Stimulated activated CD8-positive, alpha-beta memory T cell treated with anti-CD3 and anti-CD28 coated beads, Interleukin-4, amount 100 ng/mL, for 4 hours (primary cell): ENCODE results near the gene NPTN.

Experiments used
- DNase-seq, 2 donors: peaks; one replicate each; pipeline ENCODE4 v3.0.0-alpha.2; 2020; ENCODE audit warnings: low read depth in 2 of 2, low spot score in 1 of 2

Gene NPTN

DNA sequence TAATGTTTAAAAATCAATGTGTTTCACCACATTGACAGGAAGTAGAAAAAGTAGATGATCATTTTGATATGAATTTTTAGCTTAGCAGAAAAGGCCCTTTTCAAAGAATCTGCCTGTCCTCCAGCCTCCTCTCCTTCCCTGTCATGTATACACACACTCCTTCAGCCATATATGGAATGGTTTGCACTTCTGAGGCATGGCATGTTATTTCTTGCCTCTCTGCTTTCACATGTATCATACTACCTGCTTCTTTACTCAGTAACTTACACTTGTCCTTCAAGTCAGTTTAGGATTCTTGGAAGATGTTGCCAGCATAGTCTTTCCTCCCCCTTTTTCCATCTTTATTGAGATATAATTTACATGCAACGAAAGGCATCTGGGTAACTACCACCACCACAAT, 111.2 kb downstream of the NPTN start:
- no peak for DNase-seq

DNA sequence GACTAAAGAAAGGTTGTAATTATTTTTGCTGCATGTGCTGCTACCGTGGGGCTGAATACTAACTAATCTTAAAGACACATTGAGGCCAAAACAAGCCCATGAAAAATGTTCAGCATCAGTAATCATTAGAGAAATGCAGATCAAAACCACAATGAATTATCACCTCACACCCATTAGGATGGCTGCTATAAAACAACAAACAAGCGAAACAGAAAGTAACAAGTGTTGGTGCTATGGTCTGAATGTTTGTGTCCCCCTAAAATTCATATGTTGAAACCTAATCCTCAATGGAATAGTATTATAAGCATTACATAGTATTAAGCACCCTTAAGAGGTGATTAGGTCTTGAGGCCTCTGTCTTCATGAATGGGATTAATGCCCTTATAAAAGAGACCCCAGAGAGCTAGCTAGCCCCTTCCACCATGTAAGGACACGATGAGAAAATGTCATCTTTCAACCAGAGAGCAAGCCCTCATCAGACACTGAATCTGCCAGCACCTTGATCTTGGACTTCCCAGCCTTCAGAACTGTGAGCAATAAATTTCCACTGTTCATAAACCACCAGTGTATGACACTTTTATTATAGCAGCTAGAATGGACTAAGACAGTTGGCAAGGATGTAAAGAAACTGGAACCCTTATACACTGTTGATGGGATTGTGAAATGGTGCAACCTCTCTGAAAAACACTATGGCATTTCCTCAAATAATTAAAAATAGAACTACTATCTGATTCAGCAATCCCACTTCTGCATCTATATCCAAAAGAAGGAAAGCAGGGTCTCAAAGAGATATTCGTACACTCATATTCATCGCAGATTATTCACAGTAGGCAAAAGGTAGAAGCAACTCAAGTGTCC, 114.1 kb downstream of the NPTN start:
- DNase-seq = no peak

DNA sequence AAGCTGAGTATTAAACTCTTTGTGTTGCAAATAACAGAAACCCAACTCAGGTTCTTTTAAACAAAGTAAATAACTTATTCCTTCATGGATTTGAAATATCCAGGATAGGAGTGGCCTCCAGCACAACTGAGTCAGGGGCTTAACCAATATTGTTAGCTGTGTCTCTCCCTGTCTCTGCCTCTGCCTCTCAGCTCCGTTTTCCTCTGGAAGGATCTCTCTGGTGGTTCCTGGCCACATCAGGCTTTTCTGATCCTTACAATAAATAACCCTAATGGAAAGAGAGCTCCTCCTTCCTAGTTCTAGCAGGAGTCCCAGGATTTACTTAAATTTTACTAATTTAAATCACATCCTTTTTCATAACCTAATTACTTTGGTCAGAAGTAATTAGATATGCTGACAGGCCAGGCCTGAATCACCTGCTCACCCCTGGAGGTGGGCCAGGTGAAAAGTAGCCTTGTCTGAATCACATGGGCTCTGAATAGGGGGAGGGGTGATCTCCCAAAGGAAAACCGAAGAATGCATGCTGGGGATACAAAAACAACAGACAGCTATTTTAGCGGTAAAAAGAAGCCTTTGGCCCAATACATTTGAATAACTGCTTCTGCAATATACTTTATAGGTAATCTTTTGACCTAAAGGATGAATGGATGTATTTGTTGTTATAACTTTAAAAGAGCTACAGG, 114.9 kb downstream of the NPTN start:
- no peak for DNase-seq

DNA sequence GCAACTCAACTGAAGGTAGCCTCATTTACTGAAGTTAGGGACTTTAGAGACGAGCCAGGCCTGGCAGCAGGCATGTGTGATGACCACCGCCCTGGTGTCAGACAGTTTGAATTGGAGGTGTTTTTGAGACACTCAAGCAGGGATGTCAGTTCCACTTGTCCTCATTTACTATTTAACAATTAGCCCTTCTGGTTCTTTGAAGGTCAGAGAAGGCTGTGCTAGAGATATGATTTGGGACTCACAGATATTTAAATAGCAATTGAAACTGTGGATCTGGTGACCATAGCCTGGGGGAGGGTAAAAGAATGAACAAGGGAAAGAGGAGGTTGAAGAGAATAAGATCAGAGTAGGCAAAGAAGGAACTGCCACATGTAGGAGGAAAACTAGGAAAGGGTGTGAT, 115.6 kb downstream of the NPTN start:
- no peak for DNase-seq

DNA sequence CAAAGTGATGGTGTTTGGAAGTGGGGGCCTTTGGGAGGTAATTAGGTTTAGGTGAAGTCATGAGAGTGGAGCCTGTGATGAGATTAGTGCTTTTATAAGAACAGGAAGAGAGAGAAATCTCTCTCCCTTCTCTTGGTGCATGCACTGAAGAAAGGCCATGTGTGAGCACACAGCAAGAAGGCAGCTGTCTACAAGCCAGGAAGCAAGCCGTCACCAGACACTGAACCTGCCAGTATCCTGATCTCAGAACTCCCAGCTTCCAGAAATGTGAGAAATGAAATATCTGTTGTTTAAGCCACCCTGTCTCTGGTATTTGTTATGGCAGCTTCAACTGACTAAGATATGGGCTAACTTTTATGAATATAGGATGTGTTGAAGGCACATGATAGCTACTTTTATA, 117.7 kb downstream of the NPTN start:
- no peak for DNase-seq
